SK-N-SH treated with all-trans-retinoic acid at 6 μM for 48 hours (cell line): ENCODE results near the gene TIAM2.
"Not testable (repeated sequence)": the region's sequence is repeated elsewhere in the genome, so short reads cannot be mapped to it uniquely, and the experiment has no call there.

Source experiments
- ATAC-seq: fragments of 200-7000 bp; cut with Tn5 transposase; 3 replicates; pipeline ENCODE4 v1.9.1; 2020; ENCODE audit warnings: mild to moderate bottlenecking, moderate library complexity
- ARNTL ChIP-seq: fragments of 450-650 bp; formaldehyde crosslinking; IDR thresholded peaks from 2 replicates; pipeline ENCODE4 v1.5.0; 2020; ENCODE audit warnings: low read depth, mild to moderate bottlenecking, moderate library complexity, borderline replicate concordance
- BACH2 ChIP-seq: fragments of 250-450 bp; sonication (Bioruptor Pico); IDR thresholded peaks from 2 replicates; pipeline ENCODE4 v1.9.0; 2021; ENCODE audit warnings: mild to moderate bottlenecking, borderline replicate concordance
- CSDC2 ChIP-seq: fragments of 250-450 bp; sonication (Bioruptor Pico); IDR thresholded peaks from 2 replicates; pipeline ENCODE4 v1.5.0; 2020; ENCODE audit warnings: mild to moderate bottlenecking, moderate library complexity
- ESRRG ChIP-seq: fragments of 250-450 bp; sonication (Bioruptor Pico); IDR thresholded peaks from 2 replicates; pipeline ENCODE4 v1.6.1; 2021; ENCODE audit warnings: mild to moderate bottlenecking
- GLIS3 ChIP-seq: fragments of 250-450 bp; sonication (Bioruptor Pico); IDR thresholded peaks from 2 replicates; pipeline ENCODE4 v1.5.0; 2020; ENCODE audit warnings: mild to moderate bottlenecking, moderate library complexity
- ISL1 ChIP-seq: fragments of 250-450 bp; sonication (Bioruptor Pico); IDR thresholded peaks from 2 replicates; pipeline ENCODE4 v2.1.2; 2022; ENCODE audit warnings: mild to moderate bottlenecking, moderate library complexity
- OSR1 ChIP-seq: fragments of 250-450 bp; sonication (Bioruptor Pico); IDR thresholded peaks from 2 replicates; pipeline ENCODE4 v1.8.0; 2022; ENCODE audit warnings: moderate library complexity, mild to moderate bottlenecking, inconsistent platforms
- PPARA ChIP-seq: fragments of 250-450 bp; sonication (Bioruptor Pico); IDR thresholded peaks from 2 replicates; pipeline ENCODE4 v1.5.0; 2020; ENCODE audit warnings: mild to moderate bottlenecking, borderline replicate concordance
- RARB ChIP-seq: fragments of 250-450 bp; sonication (Bioruptor Pico); IDR thresholded peaks from 2 replicates; pipeline ENCODE4 v1.8.0; 2021; ENCODE audit warnings: mild to moderate bottlenecking, moderate library complexity
- TCF4 ChIP-seq: fragments of 250-450 bp; sonication (Bioruptor Pico); IDR thresholded peaks from 2 replicates; pipeline ENCODE4 v1.8.0; 2021; ENCODE audit warnings: mild to moderate bottlenecking, moderate library complexity, borderline replicate concordance
- TOX ChIP-seq: fragments of 250-450 bp; sonication (Bioruptor Pico); IDR thresholded peaks from 2 replicates; pipeline ENCODE4 v1.8.0; 2021; ENCODE audit warnings: mild to moderate bottlenecking, moderate library complexity, borderline replicate concordance
- ZC3H10 ChIP-seq: fragments of 250-450 bp; sonication (Bioruptor Pico); IDR thresholded peaks from 2 replicates; pipeline ENCODE4 v1.5.1; 2021; ENCODE audit warnings: mild to moderate bottlenecking, moderate library complexity
- ZFP3 ChIP-seq: fragments of 250-450 bp; sonication (Bioruptor Pico); IDR thresholded peaks from 2 replicates; pipeline ENCODE4 v1.5.0; 2020; ENCODE audit warnings: mild to moderate bottlenecking, moderate library complexity
- ZFP30 ChIP-seq: fragments of 450-650 bp; formaldehyde crosslinking; IDR thresholded peaks from 2 replicates; pipeline ENCODE4 v1.5.0; 2022; ENCODE audit warnings: mild to moderate bottlenecking, moderate library complexity
- ZNF565 ChIP-seq: fragments of 450-650 bp; formaldehyde crosslinking; conservative IDR thresholded peaks from 2 replicates; pipeline ENCODE4 v1.5.0; 2020; ENCODE audit warnings: low read depth, mild to moderate bottlenecking, moderate library complexity
- ZNF70 ChIP-seq: fragments of 450-650 bp; formaldehyde crosslinking; IDR thresholded peaks from 2 replicates; pipeline ENCODE4 v1.5.0; 2020; ENCODE audit warnings: mild to moderate bottlenecking, moderate library complexity
- ZNF8 ChIP-seq: fragments of 450-650 bp; formaldehyde crosslinking; IDR thresholded peaks from 2 replicates; pipeline ENCODE4 v1.5.0; 2020; ENCODE audit warnings: mild to moderate bottlenecking, moderate library complexity
- TF ChIP-seq, protein P1 (sequence below): fragments of 250-450 bp; sonication (Bioruptor Pico); IDR thresholded peaks from 2 replicates; pipeline ENCODE4 v1.5.1; 2020; ENCODE audit warnings: low read depth, mild to moderate bottlenecking, moderate library complexity
- TF ChIP-seq, protein P2 (sequence below): fragments of 250-450 bp; sonication (Bioruptor Pico); IDR thresholded peaks from 2 replicates; pipeline ENCODE4 v1.5.1; 2021; ENCODE audit warnings: mild to moderate bottlenecking, moderate library complexity
- TF ChIP-seq, protein P3 (sequence below): fragments of 250-450 bp; sonication (Bioruptor Pico); IDR thresholded peaks from 2 replicates; pipeline ENCODE4 v1.8.0; 2020; ENCODE audit warnings: mild to moderate bottlenecking, moderate library complexity, borderline replicate concordance
- TF ChIP-seq, protein P4 (sequence below): fragments of 250-450 bp; sonication (Bioruptor Pico); IDR thresholded peaks from 2 replicates; pipeline ENCODE4 v1.5.0; 2020; ENCODE audit warnings: mild to moderate bottlenecking, moderate library complexity
- TF ChIP-seq, protein P5 (sequence below): fragments of 250-450 bp; sonication (Bioruptor Pico); IDR thresholded peaks from 2 replicates; pipeline ENCODE4 v1.8.0; 2021; ENCODE audit warnings: low read depth, mild to moderate bottlenecking, moderate library complexity, borderline replicate concordance

The TIAM2 gene

DNA sequence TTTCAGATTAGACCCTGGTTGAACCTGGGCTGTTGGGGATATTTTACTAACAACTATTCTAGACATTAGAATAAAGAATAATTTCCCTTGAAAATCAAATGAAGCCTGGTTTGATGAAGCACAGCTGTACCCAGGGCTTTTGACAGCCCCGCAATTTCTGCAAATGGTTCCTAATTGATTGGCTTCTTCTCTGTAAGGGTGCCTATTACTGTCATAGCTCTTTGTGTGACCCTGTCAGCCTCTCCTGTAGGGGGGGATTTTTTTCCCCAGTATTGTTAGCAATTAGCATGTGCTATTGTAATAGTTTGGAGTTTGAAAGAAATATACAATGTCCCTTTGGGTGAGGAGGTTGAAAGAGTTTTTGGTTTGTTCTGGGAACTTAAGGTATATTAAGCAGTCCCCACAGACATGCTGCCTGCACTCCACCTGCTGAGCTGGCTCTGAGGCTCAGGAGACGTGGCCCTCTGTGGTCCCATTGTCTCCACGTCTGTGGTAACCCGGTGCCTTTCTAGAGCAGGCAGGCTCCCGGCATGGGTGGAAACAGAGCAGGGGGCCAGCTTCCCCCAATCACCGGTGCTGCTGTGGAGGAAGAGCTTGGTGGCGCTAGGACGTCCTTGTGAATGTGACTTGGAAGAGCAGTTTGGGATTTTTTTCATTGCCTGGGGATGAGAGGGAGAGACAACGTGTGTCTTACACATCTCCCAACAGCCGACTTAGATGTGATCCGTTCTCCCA is 221.4 kb downstream of the TIAM2 start:
- ATAC-seq, result no peak
- TF ChIP-seq, protein P1, sequence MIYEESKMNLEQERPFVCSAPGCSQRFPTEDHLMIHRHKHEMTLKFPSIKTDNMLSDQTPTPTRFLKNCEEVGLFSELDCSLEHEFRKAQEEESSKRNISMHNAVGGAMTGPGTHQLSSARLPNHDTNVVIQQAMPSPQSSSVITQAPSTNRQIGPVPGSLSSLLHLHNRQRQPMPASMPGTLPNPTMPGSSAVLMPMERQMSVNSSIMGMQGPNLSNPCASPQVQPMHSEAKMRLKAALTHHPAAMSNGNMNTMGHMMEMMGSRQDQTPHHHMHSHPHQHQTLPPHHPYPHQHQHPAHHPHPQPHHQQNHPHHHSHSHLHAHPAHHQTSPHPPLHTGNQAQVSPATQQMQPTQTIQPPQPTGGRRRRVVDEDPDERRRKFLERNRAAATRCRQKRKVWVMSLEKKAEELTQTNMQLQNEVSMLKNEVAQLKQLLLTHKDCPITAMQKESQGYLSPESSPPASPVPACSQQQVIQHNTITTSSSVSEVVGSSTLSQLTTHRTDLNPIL (CRISPR knock-in tag), result no peak
- TF ChIP-seq GLIS3 (no peak), ZNF8 (CRISPR knock-in tag) (no peak), CSDC2 (CRISPR knock-in tag) (no peak), ZC3H10 (CRISPR knock-in tag) (no peak), OSR1 (CRISPR knock-in tag) (no peak), ZNF565 (CRISPR knock-in tag) (no peak), BACH2 (CRISPR knock-in tag) (no peak), ZNF70 (no peak), ISL1 (CRISPR knock-in tag) (no peak), TOX (CRISPR knock-in tag) (no peak), PPARA (CRISPR knock-in tag) (no peak), ZFP3 (CRISPR knock-in tag) (no peak), ESRRG (CRISPR knock-in tag) (no peak), TCF4 (CRISPR knock-in tag) (no peak), ARNTL (CRISPR knock-in tag) (no peak)
- TF ChIP-seq, protein P2, sequence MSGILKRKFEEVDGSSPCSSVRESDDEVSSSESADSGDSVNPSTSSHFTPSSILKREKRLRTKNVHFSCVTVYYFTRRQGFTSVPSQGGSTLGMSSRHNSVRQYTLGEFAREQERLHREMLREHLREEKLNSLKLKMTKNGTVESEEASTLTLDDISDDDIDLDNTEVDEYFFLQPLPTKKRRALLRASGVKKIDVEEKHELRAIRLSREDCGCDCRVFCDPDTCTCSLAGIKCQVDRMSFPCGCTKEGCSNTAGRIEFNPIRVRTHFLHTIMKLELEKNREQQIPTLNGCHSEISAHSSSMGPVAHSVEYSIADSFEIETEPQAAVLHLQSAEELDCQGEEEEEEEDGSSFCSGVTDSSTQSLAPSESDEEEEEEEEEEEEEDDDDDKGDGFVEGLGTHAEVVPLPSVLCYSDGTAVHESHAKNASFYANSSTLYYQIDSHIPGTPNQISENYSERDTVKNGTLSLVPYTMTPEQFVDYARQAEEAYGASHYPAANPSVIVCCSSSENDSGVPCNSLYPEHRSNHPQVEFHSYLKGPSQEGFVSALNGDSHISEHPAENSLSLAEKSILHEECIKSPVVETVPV, result no peak
- TF ChIP-seq, protein P3, sequence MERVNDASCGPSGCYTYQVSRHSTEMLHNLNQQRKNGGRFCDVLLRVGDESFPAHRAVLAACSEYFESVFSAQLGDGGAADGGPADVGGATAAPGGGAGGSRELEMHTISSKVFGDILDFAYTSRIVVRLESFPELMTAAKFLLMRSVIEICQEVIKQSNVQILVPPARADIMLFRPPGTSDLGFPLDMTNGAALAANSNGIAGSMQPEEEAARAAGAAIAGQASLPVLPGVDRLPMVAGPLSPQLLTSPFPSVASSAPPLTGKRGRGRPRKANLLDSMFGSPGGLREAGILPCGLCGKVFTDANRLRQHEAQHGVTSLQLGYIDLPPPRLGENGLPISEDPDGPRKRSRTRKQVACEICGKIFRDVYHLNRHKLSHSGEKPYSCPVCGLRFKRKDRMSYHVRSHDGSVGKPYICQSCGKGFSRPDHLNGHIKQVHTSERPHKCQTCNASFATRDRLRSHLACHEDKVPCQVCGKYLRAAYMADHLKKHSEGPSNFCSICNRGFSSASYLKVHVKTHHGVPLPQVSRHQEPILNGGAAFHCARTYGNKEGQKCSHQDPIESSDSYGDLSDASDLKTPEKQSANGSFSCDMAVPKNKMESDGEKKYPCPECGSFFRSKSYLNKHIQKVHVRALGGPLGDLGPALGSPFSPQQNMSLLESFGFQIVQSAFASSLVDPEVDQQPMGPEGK, result no peak
- TF ChIP-seq, protein P4, sequence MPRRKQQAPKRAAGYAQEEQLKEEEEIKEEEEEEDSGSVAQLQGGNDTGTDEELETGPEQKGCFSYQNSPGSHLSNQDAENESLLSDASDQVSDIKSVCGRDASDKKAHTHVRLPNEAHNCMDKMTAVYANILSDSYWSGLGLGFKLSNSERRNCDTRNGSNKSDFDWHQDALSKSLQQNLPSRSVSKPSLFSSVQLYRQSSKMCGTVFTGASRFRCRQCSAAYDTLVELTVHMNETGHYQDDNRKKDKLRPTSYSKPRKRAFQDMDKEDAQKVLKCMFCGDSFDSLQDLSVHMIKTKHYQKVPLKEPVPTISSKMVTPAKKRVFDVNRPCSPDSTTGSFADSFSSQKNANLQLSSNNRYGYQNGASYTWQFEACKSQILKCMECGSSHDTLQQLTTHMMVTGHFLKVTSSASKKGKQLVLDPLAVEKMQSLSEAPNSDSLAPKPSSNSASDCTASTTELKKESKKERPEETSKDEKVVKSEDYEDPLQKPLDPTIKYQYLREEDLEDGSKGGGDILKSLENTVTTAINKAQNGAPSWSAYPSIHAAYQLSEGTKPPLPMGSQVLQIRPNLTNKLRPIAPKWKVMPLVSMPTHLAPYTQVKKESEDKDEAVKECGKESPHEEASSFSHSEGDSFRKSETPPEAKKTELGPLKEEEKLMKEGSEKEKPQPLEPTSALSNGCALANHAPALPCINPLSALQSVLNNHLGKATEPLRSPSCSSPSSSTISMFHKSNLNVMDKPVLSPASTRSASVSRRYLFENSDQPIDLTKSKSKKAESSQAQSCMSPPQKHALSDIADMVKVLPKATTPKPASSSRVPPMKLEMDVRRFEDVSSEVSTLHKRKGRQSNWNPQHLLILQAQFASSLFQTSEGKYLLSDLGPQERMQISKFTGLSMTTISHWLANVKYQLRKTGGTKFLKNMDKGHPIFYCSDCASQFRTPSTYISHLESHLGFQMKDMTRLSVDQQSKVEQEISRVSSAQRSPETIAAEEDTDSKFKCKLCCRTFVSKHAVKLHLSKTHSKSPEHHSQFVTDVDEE (CRISPR knock-in tag), result no peak
- TF ChIP-seq, protein P5, sequence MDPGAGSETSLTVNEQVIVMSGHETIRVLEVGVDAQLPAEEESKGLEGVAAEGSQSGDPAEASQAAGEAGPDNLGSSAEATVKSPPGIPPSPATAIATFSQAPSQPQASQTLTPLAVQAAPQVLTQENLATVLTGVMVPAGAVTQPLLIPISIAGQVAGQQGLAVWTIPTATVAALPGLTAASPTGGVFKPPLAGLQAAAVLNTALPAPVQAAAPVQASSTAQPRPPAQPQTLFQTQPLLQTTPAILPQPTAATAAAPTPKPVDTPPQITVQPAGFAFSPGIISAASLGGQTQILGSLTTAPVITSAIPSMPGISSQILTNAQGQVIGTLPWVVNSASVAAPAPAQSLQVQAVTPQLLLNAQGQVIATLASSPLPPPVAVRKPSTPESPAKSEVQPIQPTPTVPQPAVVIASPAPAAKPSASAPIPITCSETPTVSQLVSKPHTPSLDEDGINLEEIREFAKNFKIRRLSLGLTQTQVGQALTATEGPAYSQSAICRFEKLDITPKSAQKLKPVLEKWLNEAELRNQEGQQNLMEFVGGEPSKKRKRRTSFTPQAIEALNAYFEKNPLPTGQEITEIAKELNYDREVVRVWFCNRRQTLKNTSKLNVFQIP, result no peak

DNA sequence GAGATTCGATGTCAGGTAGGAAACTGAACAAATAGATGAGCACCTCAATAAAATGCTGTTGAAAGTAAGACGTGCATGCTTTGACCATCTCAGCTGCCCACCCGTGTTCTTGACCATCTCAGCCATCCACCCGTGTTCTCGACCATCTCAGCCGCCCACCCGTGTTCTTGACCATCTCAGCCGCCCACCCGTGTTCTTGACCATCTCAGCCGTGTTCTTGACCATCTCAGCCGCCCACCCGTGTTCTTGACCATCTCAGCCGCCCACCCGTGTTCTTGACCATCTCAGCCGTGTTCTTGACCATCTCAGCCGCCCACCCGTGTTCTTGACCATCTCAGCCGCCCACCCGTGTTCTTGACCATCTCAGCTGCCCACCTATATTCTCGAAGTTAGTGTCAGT is 223.6 kb downstream of the TIAM2 start:
- ATAC-seq, result not testable (repeated sequence)

DNA sequence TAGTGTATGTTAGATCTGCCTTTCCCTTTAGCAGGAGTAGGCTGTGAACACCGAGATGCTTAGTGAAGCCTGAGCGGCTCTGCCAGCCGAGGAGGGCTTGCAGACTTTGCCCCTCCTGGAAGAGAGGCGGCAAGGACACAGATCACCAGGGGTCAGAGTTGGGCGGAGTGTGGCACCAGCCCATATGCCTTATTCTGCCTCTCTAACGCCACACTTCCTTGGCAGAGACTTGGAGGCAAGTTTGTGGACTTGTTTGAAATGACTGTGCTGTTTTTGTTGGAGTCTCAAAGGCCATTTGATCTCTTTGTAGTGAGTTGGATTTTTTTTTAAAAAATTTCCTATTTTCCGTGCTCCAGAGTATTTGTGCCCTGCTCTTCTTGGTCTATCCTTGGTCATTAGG is 224.2 kb downstream of the TIAM2 start:
- ATAC-seq, result no peak
- TF ChIP-seq TOX (CRISPR knock-in tag) (no peak), ZNF8 (CRISPR knock-in tag) (no peak), ZFP3 (CRISPR knock-in tag) (no peak), ESRRG (CRISPR knock-in tag) (no peak), ZFP30 (no peak), ZC3H10 (CRISPR knock-in tag) (no peak), RARB (no peak), ARNTL (CRISPR knock-in tag) (no peak), OSR1 (CRISPR knock-in tag) (no peak), BACH2 (CRISPR knock-in tag) (no peak)
- TF ChIP-seq, protein P3, result no peak
- TF ChIP-seq, protein P5, result no peak
- TF ChIP-seq, protein P1 (CRISPR knock-in tag), result no peak
